Peyer's patch (tissue), 4 donors: Measurements from ENCODE around the gene DOK5. TPM values are rescaled to one million over a fixed set of nuclear protein-coding genes. Genes with fewer than 3 reads are reported as not detected.

Source experiments
- DNase-seq, 3 donors: peaks; one replicate each; pipeline ENCODE4 v3.0.0-alpha.2; 2017 to 2019
- H3K27ac ChIP-seq, 4 donors: fragments of 200-600 bp; sonication (generic); one replicate each; pipeline ENCODE4 v1.5.1; 2016 to 2019
- H3K27me3 ChIP-seq, 2 donors: fragments of 200-600 bp; sonication (generic); one replicate each; pipeline ENCODE4 v1.5.1; 2019
- H3K36me3 ChIP-seq, 3 donors: fragments of 200-600 bp; sonication (generic); one replicate each; pipeline ENCODE4 v1.5.1; 2016 to 2019
- H3K4me1 ChIP-seq, 4 donors: fragments of 200-600 bp; sonication (generic); one replicate each; pipeline ENCODE4 v1.5.1; 2016 to 2019
- H3K4me3 ChIP-seq, 4 donors: fragments of 200-600 bp; sonication (generic); 1 replicate in 3 of 4; 2 replicates in 1 of 4; pipeline ENCODE4 v1.5.1; 2016 to 2019; ENCODE audit warnings: mild to moderate bottlenecking in 1 of 4
- H3K9me3 ChIP-seq, 4 donors: fragments of 200-600 bp; sonication (generic); one replicate each; pipeline ENCODE4 v1.5.1; 2016 to 2019; ENCODE audit warnings: mild to moderate bottlenecking in 1 of 4
- POLR2A ChIP-seq, 2 donors: fragments of 450-650 bp; IDR thresholded peaks; one replicate each; pipeline ENCODE4 v1.5.1; 2017; ENCODE audit warnings: antibody characterized with exemption in 2 of 2, mild to moderate bottlenecking in 2 of 2, moderate library complexity in 2 of 2
- total RNA-seq, 4 donors: library from RNA; depleted of rRNA; stranded (reverse); fragments of >200 nt; gene quantifications; one replicate each; pipeline ENCODE4 v1.1.0, GENCODE V29; 2016
- TF ChIP-seq, protein P1 (sequence below), 6 experiments: fragments of 450-650 bp in 4 of 6; fragments of 200-600 bp in 2 of 6; sonication (generic) in 1 of 6; IDR thresholded peaks; one replicate each; pipeline ENCODE4 v1.5.1; 2017 to 2019; ENCODE audit warnings: antibody characterized with exemption in 6 of 6, mild to moderate bottlenecking in 3 of 6, moderate library complexity in 1 of 6

The DOK5 gene
- total RNA-seq, 4 donors from 2014 or later, result 2.1 TPM; not detected in 3

DNA sequence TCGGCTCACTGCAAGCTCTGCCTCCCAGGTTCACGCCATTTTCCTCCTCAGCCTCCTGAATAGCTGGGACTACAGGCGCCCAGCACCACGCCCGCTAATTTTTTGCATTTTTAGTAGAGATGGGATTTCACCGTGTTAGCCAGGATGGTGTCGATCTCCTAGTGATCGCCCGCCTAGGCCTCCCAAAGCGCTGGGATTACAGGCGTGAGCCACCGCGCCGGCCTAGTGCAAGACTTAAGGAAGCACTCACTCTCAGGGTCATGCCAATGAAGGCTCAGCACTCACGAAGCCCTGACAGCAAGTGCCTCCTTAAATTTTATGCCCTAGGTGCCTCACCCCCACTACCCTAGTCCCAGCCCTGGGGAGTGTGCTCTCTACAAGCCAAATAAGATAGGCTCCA lies 4.7 kb upstream of the DOK5 start:
- DNase-seq, result no peak
- Histone ChIP-seq H3K9me3 (no peaks in the 10 kb centered on the region), H3K27ac (no peak overlapping the region), H3K27me3 (no peaks in the 10 kb centered on the region), H3K36me3 (no peaks in the 10 kb centered on the region), H3K4me1 (no peaks in the 10 kb centered on the region), H3K4me3 (no peak overlapping the region)
- no peak for TF ChIP-seq POLR2A (IDR thresholded peaks at IDR 0.05)
- TF ChIP-seq, protein P1, sequence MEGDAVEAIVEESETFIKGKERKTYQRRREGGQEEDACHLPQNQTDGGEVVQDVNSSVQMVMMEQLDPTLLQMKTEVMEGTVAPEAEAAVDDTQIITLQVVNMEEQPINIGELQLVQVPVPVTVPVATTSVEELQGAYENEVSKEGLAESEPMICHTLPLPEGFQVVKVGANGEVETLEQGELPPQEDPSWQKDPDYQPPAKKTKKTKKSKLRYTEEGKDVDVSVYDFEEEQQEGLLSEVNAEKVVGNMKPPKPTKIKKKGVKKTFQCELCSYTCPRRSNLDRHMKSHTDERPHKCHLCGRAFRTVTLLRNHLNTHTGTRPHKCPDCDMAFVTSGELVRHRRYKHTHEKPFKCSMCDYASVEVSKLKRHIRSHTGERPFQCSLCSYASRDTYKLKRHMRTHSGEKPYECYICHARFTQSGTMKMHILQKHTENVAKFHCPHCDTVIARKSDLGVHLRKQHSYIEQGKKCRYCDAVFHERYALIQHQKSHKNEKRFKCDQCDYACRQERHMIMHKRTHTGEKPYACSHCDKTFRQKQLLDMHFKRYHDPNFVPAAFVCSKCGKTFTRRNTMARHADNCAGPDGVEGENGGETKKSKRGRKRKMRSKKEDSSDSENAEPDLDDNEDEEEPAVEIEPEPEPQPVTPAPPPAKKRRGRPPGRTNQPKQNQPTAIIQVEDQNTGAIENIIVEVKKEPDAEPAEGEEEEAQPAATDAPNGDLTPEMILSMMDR (IDR thresholded peaks at IDR 0.05), result no peak

DNA sequence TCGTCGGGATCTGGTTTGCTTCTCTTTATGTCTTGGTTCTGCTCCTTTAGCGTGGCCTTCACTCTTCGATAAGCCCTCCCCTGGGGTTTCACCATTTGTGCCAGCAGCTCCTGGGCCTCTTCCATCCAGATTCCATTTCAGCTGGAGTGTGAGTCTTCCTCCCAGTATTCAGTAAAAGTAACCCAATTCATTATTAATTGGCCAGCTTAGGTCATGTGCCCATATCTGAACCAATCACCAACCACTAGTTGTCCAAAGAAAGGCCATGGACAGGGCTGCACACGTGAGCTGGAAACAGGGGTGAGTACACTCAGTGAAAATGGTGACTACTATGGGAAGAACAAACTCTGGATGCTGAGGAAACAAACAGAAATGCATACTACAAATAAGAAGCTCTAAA lies 2.8 kb upstream of the DOK5 start:
- TF ChIP-seq POLR2A (IDR thresholded peaks at IDR 0.05), result no peak
- TF ChIP-seq, protein P1 (IDR thresholded peaks at IDR 0.05), result no peak
- DNase-seq, result no peak
- Histone ChIP-seq H3K27me3 (no peaks in the 10 kb centered on the region), H3K36me3 (no peaks in the 10 kb centered on the region), H3K4me3 (no peak overlapping the region), H3K27ac (no peak overlapping the region), H3K4me1 (no peaks in the 10 kb centered on the region), H3K9me3 (no peaks in the 10 kb centered on the region)

DNA sequence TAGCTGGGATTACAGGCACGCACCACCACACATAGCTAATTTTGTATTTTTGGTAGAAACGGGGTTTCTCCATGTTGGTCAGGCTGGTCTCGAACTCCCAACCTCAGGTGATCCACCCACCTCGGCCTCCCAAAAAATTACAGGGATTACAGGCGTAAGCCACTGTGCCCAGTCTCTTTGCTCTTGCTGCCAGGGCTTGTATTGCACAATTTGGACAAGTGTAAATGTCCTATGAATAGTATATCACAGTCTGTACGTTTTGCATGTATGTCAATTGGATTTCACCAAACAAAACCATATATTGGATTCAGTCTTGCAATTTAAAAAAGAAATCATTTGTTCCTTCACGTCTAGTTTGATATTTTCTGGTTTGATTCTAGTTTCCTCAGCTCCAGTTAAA lies 2.1 kb upstream of the DOK5 start:
- Histone ChIP-seq H3K4me1 (no peaks in the 10 kb centered on the region), H3K36me3 (no peaks in the 10 kb centered on the region), H3K27me3 (no peaks in the 10 kb centered on the region), H3K4me3 (no peak overlapping the region), H3K9me3 (no peaks in the 10 kb centered on the region), H3K27ac (no peak overlapping the region)
- no peak for TF ChIP-seq POLR2A (IDR thresholded peaks at IDR 0.05)
- TF ChIP-seq, protein P1 (IDR thresholded peaks at IDR 0.05), result no peak
- no peak for DNase-seq

DNA sequence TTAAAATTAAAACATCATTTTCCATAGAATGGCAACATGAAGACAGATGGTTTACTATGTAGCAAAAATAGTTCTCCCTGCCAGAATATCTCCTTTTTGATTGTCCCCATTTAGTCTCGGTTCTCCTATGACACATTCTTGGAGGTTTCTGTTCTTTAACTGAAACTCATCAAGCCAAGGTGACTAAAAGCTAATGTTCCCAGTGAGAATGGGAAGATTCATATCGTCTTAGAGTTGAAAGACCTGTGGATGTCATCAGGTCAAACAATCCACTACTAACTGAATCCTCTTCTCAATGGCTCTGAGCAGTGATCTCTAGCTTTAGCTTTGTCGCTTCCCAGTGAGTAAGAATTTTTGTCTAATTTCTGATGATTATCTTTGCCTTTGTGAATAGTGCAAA lies 1.3 kb upstream of the DOK5 start:
- Histone ChIP-seq H3K27me3 (no peaks in the 10 kb centered on the region), H3K36me3 (no peaks in the 10 kb centered on the region), H3K27ac (no peak overlapping the region), H3K4me3 (no peak overlapping the region), H3K9me3 (no peaks in the 10 kb centered on the region), H3K4me1 (no peaks in the 10 kb centered on the region)
- DNase-seq, result no peak
- TF ChIP-seq, protein P1 (IDR thresholded peaks at IDR 0.05), result no peak
- no peak for TF ChIP-seq POLR2A (IDR thresholded peaks at IDR 0.05)

DNA sequence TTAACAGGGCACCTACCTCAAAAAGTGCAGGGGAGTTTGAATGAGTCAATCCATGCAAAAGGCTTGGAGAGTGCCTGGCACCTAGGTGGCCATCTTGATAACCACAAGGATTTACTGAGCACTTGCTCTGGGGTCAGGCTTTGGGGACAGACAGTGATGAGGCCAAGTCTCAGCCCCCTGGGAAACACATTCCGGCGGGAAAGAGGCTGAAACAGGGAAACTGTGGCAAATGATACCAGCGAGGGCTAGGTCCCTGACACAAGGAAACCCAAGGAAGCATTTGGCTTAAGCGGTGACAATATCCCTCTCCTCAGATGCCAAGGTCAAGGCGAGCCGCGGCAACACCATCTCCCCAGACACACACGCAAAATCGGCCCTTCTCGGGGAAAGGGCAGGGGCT lies 527 bp upstream of the DOK5 start:
- no peak for TF ChIP-seq POLR2A (IDR thresholded peaks at IDR 0.05)
- TF ChIP-seq, protein P1 (IDR thresholded peaks at IDR 0.05), result no peak
- Histone ChIP-seq H3K4me1 (no peaks in the 10 kb centered on the region), H3K27me3 (no peaks in the 10 kb centered on the region), H3K4me3 (peak overlapping the region in 3 of 4 donors; percentile 18 to 53 (median 45)), H3K9me3 (no peaks in the 10 kb centered on the region), H3K36me3 (no peaks in the 10 kb centered on the region), H3K27ac (no peak overlapping the region)
- DNase-seq, result no peak
